Stimulated activated CD8-positive, alpha-beta memory T cell treated with anti-CD3 and anti-CD28 coated beads, Interleukin-7, amount 100 ng/mL, for 48 hours (primary cell): ENCODE measurements around the gene PRXL2B.
"Not testable (repeated sequence)": the region's sequence is repeated elsewhere in the genome, so short reads cannot be mapped to it uniquely, and the experiment has no call there.

ENCODE experiments used
- DNase-seq, 2 donors: peaks; one replicate each; pipeline ENCODE4 v3.0.0-alpha.2; 2020; ENCODE audit warnings: low read depth in 1 of 2; ENCODE audit errors: extremely low read depth in 1 of 2

PRXL2B gene

GRCh38 chr1:2564006-2564814 lies 22.4 kb upstream of the PRXL2B start:
- no peak for DNase-seq

- no peak for DNase-seq
Measured at GRCh38 chr1:2564815-2565374, 21.7 kb upstream of the PRXL2B start.

GRCh38 chr1:2566101-2567045 lies 20.2 kb upstream of the PRXL2B start:
- DNase-seq, result no peak

GRCh38 chr1:2567083-2567679 lies 19.4 kb upstream of the PRXL2B start:
- DNase-seq, result no peak

- not testable (repeated sequence) for DNase-seq
Measured at GRCh38 chr1:2568187-2568816, 18.3 kb upstream of the PRXL2B start.

- DNase-seq, result no peak
Measured at GRCh38 chr1:2569060-2569459, 17.5 kb upstream of the PRXL2B start.

GRCh38 chr1:2569703-2570102 lies 16.9 kb upstream of the PRXL2B start:
- not testable (repeated sequence) for DNase-seq

GRCh38 chr1:2570332-2570731 lies 16.2 kb upstream of the PRXL2B start:
- DNase-seq, result no peak

GRCh38 chr1:2571348-2571747 lies 15.2 kb upstream of the PRXL2B start:
- no peak for DNase-seq

- no peak for DNase-seq
Measured at GRCh38 chr1:2573250-2573920, 13.2 kb upstream of the PRXL2B start.

- DNase-seq, result no peak
Measured at GRCh38 chr1:2574350-2574749, 12.2 kb upstream of the PRXL2B start.

GRCh38 chr1:2575801-2576663 lies 10.5 kb upstream of the PRXL2B start:
- DNase-seq, result no peak

GRCh38 chr1:2577565-2578075 lies 9.0 kb upstream of the PRXL2B start:
- not testable (repeated sequence) for DNase-seq

- DNase-seq, result no peak
Measured at GRCh38 chr1:2578758-2579118, 7.8 kb upstream of the PRXL2B start.

GRCh38 chr1:2580691-2581090 lies 5.9 kb upstream of the PRXL2B start:
- no peak for DNase-seq

GRCh38 chr1:2582391-2582790 lies 4.2 kb upstream of the PRXL2B start:
- no peak for DNase-seq

- DNase-seq, result no peak
Measured at GRCh38 chr1:2583331-2583791, 3.2 kb upstream of the PRXL2B start.

GRCh38 chr1:2583871-2584351 lies 2.7 kb upstream of the PRXL2B start:
- DNase-seq, result no peak
